Measurements from ENCODE around the gene TSPAN12.

The TSPAN12 gene

DNA sequence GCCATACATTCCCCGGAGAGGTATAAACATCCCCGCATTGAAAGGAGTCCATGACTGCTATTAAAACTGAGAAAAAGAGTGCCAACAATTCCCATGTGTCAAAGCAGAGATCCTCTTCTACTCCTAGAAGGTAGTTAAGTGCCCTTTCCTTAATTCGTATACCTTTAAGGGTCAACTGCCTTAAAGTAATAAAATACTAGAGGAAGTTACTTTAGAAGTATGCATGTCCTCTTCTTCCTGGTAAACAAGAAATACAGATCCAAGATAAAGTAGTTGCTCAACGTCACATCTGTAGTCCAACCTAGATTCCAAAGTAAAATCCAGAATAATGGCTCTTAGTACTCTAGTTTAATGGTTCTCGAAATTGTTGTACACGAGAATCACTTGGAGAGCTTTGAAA, 1.5 kb upstream of the TSPAN12 start:
- TF ChIP-seq, protein P1, sequence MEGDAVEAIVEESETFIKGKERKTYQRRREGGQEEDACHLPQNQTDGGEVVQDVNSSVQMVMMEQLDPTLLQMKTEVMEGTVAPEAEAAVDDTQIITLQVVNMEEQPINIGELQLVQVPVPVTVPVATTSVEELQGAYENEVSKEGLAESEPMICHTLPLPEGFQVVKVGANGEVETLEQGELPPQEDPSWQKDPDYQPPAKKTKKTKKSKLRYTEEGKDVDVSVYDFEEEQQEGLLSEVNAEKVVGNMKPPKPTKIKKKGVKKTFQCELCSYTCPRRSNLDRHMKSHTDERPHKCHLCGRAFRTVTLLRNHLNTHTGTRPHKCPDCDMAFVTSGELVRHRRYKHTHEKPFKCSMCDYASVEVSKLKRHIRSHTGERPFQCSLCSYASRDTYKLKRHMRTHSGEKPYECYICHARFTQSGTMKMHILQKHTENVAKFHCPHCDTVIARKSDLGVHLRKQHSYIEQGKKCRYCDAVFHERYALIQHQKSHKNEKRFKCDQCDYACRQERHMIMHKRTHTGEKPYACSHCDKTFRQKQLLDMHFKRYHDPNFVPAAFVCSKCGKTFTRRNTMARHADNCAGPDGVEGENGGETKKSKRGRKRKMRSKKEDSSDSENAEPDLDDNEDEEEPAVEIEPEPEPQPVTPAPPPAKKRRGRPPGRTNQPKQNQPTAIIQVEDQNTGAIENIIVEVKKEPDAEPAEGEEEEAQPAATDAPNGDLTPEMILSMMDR (IDR thresholded peaks at IDR 0.05; ENCODE audit: low read depth, low read length), result no peak
- no peak overlapping the region for H3K4me3 ChIP-seq (ENCODE audit: low read depth, low read length)

DNA sequence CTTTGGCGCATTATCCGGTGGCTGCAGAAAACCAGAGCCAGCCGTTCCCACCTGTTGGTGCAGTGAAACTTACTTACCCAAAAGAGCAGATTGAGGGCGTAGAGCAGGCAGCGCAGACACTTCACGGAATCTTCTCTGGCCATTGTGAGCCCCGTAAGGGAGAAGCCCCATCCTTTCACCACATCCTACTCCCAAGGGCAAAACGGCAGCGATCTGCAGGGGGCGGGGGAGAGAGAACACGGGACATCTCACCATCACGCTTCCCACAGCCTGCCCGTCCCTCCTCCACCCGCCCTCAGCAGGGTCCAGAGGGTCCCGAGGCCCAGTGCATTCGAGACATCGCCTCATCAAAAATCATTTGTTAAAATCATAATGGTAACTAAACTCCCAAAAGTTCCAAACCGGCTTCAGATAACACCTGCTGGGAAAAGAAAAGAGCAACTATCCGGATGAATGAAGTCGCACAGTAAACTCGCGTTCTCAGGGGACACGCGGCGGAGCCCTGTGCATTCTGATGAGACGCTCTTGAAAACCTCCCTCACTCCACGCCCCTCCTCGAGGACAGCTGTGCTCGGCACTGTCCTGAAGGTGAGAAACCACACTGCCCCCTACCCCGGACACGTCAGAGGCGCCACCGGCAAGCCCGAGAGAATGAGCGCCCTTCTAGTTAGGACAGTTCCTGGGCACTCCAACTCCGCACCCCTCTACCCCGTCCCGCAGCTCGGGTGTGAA, 1.2 kb downstream of the TSPAN12 start:
- TF ChIP-seq, protein P1 (IDR thresholded peaks at IDR 0.05; ENCODE audit: low read depth, low read length), result no peak
- H3K4me3 ChIP-seq (ENCODE audit: low read depth, low read length), result peak overlapping the region; percentile 77

DNA sequence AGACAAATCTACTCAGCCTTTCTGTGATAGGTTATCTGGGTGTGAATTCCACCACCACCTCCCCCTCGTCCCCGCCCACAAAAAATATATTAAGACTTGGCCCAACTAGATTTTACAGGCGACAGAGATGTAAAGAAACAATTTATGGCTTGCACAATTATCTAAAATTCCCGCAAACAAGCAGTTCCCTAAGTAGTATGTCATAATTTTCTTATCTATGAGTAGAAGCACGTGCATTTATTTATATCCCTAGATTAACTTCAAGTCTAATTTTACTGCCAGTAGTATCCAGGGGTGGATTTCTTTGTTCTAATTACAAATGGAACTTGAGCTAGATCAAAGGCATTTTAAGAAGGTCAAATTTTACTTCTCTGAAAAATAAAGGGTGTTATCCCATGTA, 1.7 kb downstream of the TSPAN12 start:
- TF ChIP-seq, protein P1 (IDR thresholded peaks at IDR 0.05; ENCODE audit: low read depth, low read length), result no peak
- H3K4me3 ChIP-seq (ENCODE audit: low read depth, low read length), result peak overlapping the region; percentile 77; the same call in 1 of the 2 replicates

DNA sequence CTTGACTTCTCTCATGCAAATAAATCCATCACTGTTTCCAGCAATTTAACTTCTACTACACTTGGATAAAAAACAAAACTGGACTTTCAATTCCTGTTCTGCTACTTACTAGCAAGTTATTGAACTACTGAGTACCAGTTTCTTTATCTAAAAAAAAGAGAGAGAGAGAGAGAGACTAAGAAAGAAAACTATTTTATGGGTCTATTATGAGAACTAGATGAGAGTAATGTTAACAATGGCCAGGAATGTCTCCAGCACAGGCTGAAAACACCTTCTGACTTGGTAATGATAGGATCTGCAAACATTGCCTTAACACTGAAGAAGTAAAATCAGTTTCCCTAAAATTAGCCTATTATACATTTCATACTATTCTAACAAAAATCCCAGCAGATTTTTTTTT, 5.2 kb downstream of the TSPAN12 start:
- TF ChIP-seq, protein P1 (IDR thresholded peaks at IDR 0.05; ENCODE audit: low read depth, low read length), result no peak
- H3K4me3 ChIP-seq (ENCODE audit: low read depth, low read length), result no peak overlapping the region

DNA sequence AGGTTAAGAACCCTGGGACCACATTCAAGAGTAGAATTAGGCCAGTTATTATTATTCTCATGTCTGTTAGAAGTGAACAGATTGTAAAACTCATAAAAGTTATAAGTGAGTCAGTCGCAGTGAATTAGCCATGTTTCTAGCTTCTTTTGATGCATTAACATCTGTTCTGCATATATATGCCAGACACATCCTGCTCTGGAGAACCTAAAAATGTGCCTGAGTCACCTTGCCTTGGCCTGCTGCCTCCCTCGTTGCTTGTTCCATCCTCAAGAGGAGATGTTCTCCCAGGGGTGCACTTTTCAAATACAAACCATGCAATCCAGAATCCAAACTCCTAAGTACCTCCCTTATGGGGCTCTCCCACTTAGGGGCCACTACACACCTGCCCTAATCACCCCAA, 14.8 kb downstream of the TSPAN12 start:
- no peak overlapping the region for H3K4me3 ChIP-seq (ENCODE audit: low read depth, low read length)
- TF ChIP-seq, protein P1 (IDR thresholded peaks at IDR 0.05; ENCODE audit: low read depth, low read length), result no peak

DNA sequence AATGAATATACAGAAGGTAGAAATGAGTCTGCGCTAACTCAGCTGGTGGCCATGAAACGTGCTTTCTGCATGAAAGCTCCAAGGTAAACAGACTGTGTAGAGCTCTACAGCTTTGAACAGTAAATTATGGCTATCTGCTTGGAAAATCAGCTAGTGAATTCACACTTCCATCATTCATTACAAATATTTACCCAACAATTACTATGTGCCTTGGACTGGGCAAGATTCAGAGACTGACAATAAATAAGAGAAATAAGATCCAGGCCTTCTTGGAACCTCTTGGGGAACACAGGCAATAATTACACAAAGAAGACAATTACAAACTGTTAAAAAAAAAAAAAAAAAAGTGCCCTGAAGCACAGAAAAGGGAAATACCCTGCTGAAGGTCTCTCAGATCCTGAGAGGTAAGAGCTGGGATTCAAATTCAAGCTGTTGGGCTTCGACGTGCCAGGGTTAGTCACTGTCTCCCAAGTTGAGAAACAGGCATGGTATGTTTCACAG, 15.8 kb downstream of the TSPAN12 start:
- no peak overlapping the region for H3K4me3 ChIP-seq (ENCODE audit: low read depth, low read length)
- TF ChIP-seq, protein P1 (IDR thresholded peaks at IDR 0.05; ENCODE audit: low read depth, low read length), result no peak

DNA sequence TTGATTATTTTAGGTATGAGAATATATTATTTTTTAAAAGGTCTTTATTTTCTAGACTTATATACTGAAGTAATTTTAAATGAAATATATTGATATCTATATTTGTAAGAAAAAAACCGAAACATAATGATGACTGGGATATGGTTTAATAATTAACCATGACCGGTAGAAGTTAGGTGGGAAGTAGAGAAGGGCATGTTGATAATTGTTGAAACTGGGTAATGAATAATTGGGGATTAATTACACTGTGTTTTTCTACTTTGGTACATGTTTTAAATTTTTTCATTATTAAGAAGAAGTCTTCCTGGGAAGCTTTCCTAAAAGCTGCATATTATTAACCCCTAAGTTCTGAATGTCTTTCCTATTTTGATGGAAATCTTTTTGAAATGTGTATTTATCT, 16.3 kb downstream of the TSPAN12 start:
- TF ChIP-seq, protein P1 (IDR thresholded peaks at IDR 0.05; ENCODE audit: low read depth, low read length), result no peak
- H3K4me3 ChIP-seq (ENCODE audit: low read depth, low read length), result no peak overlapping the region

Measured in WI38 (cell line).